Stomach (tissue), 4 donors: Measurements from ENCODE around the gene ZFHX3.

Source experiments
- POLR2A ChIP-seq, 4 donors: fragments of 450-650 bp; IDR thresholded peaks; one replicate each; pipeline ENCODE4 v1.6.1; 2016; ENCODE audit warnings: antibody characterized with exemption in 4 of 4, control low read depth in 2 of 4, mild to moderate bottlenecking in 1 of 4, moderate library complexity in 1 of 4
- POLR2AphosphoS5 ChIP-seq, 3 donors: sonication (generic); formaldehyde crosslinking; IDR thresholded peaks; one replicate each; pipeline ENCODE4 v1.6.1; 2016; ENCODE audit warnings: antibody characterized with exemption in 3 of 3

DNA sequence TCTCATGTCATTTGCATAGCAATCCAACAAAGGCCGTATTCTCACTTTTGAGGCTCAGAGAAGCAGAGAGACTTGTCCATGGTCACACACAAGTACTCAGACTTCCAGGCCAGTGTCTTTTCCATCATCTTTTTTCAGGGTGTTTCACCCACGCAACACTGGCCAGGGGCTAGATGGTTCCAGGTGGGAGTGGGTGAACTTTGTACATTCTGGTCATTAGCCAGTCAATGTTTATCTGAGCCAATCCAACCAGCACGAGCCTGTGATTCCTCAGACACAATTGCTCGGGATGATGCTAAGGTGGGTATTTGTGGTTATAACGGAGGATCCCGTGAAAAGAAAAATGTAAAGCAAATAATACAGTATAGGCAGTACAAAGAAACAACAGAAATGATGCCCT is 56.3 kb downstream of the ZFHX3 start:
- TF ChIP-seq POLR2A (IDR thresholded peaks at IDR 0.05), result no peak
- TF ChIP-seq POLR2AphosphoS5 (IDR thresholded peaks at IDR 0.05), result no peak
